HG03520 (cell line): Measurements from ENCODE around the gene BABAM2.

Source experiments
- ATAC-seq: cut with Tn5 transposase; IDR thresholded peaks from one replicate; pipeline ENCODE4 v1.9.1; 2021; ENCODE audit warnings: mild to moderate bottlenecking, moderate library complexity; ENCODE audit not compliant: unreplicated experiment

The BABAM2 gene

GRCh38 chr2:28294451-28294850, 403.9 kb downstream of the BABAM2 start:
- ATAC-seq, result no peak

- no peak for ATAC-seq
Measured at GRCh38 chr2:28296243-28296642, 405.7 kb downstream of the BABAM2 start.

DNA sequence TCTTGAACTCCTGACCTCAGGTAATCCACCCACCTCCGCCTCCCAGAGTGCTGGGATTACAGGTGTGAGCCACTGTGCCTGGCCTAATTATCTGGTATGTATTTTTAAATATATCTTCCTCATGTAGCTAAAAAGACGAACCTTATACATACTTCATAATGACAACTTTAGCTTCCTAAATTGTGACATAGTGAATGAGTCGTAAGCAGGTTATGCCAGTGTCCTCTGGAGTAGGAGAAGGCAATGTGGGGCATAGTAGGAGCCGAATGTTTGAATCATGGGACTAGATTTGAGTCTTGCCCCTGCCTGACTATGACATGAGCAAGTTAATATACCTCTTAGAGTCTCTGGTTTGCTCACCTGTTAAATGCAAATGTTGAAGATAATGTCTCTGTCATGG, 406.4 kb downstream of the BABAM2 start:
- ATAC-seq, result no peak

GRCh38 chr2:28297531-28297930, 407.0 kb downstream of the BABAM2 start:
- no peak for ATAC-seq

DNA sequence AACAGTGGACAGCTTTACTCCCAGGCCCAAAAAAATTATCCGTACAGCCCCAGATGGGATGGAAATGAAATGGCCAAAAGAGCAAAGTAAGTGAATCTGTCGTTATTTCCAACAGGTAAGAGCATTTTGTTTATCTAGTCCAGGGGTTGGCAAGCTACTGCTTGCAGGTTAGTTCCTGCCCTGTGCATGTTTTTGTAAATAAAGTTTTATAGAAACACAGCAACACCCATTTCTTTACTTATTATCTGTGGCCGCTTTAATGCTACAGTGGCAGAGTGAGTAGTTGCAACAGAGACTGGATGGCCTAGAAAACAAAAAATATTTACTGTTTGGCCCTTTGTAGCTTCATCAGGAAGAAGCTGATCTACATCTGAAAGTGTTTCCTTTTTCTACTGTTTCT, 407.9 kb downstream of the BABAM2 start:
- no peak for ATAC-seq

- ATAC-seq, result no peak
Measured at GRCh38 chr2:28300485-28301341, 410.2 kb downstream of the BABAM2 start.

DNA sequence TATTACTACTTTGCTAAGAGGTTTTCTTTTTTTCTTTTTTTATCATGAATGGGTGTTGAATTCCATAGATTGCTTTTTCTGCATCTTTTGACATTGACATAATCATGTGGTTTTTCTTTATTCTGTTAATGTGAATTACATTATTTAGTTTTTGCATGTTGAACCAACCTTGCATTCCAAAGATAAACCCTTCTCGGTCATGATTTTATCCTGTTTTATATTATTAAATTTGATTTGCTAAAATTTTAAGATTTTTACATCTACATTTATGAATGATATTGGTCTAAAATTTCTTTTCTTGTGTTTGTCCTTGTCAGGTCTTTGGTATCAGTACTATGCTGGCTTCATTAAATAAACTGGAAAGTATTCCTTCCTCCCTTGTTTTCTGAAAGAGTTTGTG, 414.7 kb downstream of the BABAM2 start:
- no peak for ATAC-seq

- ATAC-seq, result no peak
Measured at GRCh38 chr2:28310107-28310506, 419.6 kb downstream of the BABAM2 start.

- ATAC-seq, result no peak
Measured at GRCh38 chr2:28311660-28312249, 421.2 kb downstream of the BABAM2 start.

DNA sequence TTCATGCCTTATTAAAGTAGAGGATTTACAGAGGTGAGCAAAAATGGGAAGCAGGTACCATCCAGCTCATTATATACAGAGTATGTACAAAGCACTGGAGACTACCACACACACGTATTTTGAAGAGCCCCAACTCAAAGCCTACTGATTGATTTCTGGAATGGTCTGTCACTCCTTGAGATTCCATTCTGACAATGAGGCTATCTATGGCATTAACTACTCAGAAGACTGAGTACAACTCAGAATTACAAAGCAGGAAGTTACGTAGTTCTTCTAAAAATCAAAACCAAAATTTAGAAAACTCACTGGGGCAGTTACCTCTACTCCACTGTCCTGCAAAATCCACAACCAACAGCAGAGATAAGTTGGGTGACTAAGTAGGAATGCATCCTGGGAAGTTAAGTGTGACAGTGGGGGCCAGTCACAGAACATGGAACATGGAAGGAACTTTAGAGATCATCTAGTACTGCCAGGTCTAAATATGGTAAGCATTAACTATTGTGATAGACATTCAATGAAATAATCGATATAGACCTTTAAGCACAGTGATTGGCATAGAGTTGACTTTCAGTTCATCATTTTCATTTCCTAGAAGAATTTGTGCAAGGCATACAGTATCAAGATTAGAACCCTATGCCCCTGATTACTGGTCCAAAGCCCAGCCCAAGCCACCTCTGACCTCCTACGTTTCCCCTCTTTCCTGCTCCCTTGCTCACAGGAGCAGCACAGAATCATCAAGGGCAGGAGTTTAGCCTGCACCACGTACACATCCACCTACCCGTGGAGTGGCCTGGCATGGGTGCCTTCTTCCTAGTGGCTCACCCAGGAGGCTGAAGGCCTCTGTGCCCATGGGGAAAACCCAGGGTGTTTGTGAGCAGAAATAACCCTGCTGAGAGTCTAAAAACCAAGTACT, 422.0 kb downstream of the BABAM2 start:
- ATAC-seq, result no peak

DNA sequence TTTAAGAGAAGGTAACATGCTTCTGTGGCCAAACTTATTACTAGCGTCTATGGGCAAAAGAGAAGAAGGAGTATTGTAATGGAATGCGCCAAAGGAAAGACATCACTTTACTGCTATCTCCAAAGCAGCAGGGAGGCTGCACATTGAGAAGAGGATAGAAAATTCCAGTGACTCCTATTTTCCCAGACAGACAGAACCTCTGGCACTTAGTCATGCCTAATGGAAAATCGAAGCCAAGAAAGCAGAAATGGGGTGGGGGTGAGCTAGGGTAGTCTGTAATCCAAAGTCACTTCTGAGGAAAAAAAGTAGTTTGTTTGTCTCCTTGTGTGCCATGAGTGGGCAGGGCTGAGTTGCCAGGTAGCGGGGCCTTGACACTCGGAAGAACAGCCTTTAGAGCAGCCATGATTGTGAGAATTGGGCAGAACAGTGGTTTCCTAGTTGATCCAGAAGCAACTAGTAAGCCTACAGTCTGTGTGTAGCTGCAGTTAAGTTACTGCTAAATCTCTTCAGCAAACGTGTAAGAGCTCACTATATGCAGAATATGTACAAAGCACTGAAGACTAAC, 422.8 kb downstream of the BABAM2 start:
- no peak for ATAC-seq

GRCh38 chr2:28314968-28315367, 424.4 kb downstream of the BABAM2 start:
- ATAC-seq, result no peak

- no peak for ATAC-seq
Measured at GRCh38 chr2:28316546-28317335, 426.2 kb downstream of the BABAM2 start.

DNA sequence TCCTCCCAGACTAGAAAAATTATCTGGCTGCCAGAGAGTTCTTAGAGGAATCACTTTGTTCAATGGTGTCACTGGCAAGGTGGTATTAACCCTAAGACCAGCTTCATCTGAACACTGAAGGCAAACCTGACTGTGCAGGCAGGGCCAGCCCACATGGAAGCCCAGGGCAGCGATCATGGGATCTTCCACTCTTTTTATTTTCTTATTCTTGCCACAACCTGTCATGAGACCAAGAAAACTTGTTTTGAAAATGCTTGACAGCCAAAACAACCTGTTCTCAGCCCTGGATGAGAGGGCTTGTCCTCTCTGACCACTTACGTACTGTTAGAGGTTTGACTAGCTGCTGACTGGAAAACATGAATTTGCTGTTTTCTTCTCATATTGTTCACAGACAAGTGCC, 426.9 kb downstream of the BABAM2 start:
- no peak for ATAC-seq

DNA sequence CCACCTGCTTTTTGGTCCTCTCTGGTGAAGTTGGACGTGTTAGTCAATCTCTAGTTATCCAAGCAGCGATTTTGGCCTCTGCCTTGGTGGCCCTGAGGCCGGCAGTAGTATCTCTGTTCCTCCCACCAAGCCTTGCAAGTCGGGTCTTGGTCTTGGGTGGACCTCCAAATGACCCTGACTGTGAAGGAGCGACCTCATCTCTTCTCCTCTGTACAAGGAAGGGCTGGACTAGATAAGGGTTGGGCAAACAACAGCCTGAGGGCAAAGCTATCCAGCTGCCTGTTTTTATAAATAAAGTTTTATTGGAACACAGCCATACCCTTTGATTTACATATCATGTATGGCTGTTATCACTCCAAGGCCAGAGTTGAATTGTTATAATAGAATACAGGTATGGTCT, 427.5 kb downstream of the BABAM2 start:
- no peak for ATAC-seq

GRCh38 chr2:28318462-28319117, 428.1 kb downstream of the BABAM2 start:
- ATAC-seq, result no peak

- ATAC-seq, result no peak
Measured at GRCh38 chr2:28319118-28320008, 428.8 kb downstream of the BABAM2 start.

DNA sequence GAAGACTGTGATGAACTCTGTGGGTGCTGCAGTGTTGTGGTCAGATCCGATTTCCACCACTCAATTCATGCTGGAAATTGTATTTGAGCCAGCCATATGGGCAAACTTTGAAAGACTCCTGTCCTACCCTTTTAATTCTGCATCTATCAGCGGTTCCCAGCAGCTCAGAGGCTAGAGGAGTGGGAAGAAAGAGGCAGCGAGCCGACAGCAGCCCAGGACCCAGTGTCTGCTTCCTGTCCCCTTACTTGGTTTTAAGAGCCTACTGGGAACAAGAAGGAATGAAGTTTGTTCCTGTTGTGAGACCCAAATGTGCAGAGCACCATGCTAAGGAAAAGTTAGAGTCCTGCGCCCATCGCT, 429.5 kb downstream of the BABAM2 start:
- no peak for ATAC-seq

DNA sequence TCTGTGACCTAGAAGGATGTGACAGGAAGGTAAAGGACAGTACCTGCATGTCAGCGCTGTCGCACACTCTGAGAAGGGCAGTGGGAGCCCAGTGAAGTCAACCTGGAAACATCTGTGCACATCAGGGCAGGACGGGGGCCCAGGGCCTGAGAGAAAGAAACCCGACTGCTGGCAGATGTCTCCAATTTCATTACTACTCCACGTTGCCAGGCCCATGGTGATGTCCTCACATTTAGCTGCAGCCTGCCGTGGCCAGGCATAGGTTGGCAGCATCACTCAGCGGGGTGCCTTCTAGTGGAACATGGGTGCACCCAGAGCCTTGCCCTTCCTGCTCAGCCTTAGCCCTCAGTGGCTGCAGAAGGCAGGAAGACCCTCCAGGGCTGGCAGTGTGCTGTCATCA, 429.8 kb downstream of the BABAM2 start:
- ATAC-seq, result no peak
